ENCODE data around the gene SRRM3.

- TF ChIP-seq EZH2 (IDR thresholded peaks at IDR 0.05; ENCODE audit: low read depth) (no peak), CTCF (conservative IDR thresholded peaks at IDR 0.05) (no peak)
Observed at GRCh38 chr7:76300166-76300731, 98.6 kb downstream of the SRRM3 start.

All from PC-9 (cell line).